HG03097 (cell line): ENCODE results near the gene KRT71.

Experiments used
- ATAC-seq: cut with Tn5 transposase; IDR thresholded peaks from one replicate; pipeline ENCODE4 v1.9.1; 2021; ENCODE audit not compliant: unreplicated experiment, low FRiP score

Gene KRT71

GRCh38 chr12:52540531-52540930 is 12.4 kb downstream of the KRT71 start:
- no peak for ATAC-seq

GRCh38 chr12:52539821-52540173 is 13.1 kb downstream of the KRT71 start:
- no peak for ATAC-seq

DNA sequence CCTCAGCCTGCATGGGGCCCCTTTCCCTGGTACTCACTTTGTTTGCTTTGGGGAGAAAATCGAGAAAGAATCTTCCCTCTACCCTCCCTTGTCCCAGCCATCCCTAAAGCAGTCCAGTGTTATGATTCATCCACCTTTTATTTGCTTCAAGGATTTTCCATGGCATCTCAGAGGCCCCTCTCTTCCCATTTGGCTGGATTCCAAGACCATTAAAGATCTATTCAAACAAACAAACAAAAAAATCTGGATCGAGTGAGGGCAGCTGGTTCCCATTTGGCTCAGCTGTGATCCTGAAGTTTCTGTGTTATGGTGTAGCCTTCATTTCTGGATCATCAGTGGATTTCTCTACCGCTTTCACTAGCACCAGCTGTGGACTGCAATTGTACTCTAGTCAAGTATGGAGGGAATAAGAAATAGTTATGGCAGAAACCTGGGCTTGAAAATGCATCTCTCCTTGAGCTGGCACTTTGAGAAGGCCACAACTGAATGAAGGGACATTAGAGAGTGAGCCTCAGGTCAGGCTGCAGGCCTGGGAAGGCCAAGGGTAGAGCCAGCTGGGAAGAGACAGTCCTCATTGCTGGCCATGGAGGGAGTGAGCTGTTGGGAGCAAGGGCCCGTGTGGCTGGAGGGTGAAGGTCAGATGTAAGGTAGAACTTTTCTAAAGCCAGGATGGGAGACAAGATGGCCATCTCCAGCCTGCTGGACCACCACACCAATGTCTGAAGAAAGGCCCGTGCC is 13.7 kb downstream of the KRT71 start:
- ATAC-seq, result no peak

GRCh38 chr12:52537101-52537500 is 15.8 kb downstream of the KRT71 start:
- ATAC-seq, result no peak

DNA sequence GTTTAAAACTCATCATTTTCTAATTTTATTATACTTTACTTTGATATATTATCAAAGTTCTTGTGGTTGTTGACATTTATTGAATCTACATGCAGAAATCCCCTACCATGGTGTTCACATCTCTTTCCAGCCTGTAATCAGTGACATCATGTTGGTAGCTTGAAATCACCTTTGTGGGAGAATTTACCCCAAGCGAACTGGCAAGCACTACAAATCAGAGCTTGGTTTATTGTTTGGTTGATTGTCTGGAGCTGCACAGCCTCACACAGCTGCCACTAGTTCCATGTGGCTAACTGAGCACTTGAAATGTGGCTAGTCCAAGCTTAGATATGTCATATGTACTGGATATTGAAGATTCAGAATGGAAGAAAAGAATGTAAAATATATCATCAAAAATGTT is 17.4 kb downstream of the KRT71 start:
- no peak for ATAC-seq

- no peak for ATAC-seq
Observed at GRCh38 chr12:52534482-52534881, 18.5 kb downstream of the KRT71 start.

- ATAC-seq, result no peak
Observed at GRCh38 chr12:52533686-52534470, 19.1 kb downstream of the KRT71 start.

GRCh38 chr12:52532636-52533035 is 20.3 kb downstream of the KRT71 start:
- no peak for ATAC-seq

GRCh38 chr12:52531566-52532300 is 21.2 kb downstream of the KRT71 start:
- no peak for ATAC-seq

DNA sequence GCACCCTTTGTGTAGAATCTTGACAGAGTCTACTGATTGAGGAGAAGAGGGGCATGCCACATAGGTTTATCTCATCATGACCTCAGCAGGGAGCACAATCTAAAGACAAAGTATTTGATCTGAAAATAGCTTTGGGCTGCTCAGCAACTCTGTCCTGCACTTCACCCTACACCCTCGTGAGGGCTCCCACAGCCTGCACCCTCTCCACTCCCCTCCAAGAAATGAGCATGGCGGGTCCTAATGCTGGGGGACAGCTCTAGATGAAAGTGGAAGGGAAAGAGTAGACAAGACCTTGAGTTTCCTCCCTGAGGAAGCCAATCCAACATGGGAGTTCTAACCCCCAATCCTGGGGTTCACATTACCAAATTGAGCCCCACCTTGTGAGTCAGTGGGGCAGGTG is 22.0 kb downstream of the KRT71 start:
- no peak for ATAC-seq

- ATAC-seq, result no peak
Observed at GRCh38 chr12:52530366-52530765, 22.6 kb downstream of the KRT71 start.

- ATAC-seq, result no peak
Observed at GRCh38 chr12:52529846-52530245, 23.1 kb downstream of the KRT71 start.

GRCh38 chr12:52529417-52529816 is 23.5 kb downstream of the KRT71 start:
- no peak for ATAC-seq

DNA sequence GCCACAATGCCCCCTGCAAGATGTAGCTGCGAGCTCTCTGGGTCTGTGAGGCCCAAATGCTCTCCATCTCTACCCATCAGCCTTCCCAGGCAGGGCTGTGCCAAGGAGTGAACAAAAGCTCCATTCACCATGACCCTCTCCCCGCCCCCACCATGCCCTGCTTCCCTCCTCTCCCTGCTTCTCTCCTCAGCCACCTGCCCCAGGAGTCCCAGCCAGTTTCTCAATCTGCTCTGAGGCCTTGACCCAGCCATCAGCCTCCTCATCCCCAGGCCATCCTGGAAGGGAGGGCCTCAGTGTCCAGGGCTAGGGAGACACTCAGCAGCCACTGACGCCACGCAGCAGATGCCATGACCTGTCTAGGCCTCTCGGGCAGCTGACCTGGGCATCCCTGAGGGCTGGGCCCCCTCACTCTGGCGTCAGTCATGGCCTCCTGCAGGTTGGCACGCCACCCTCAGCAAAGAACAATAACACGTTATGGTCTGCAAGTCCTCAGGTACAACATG is 24.3 kb downstream of the KRT71 start:
- ATAC-seq, result no peak

DNA sequence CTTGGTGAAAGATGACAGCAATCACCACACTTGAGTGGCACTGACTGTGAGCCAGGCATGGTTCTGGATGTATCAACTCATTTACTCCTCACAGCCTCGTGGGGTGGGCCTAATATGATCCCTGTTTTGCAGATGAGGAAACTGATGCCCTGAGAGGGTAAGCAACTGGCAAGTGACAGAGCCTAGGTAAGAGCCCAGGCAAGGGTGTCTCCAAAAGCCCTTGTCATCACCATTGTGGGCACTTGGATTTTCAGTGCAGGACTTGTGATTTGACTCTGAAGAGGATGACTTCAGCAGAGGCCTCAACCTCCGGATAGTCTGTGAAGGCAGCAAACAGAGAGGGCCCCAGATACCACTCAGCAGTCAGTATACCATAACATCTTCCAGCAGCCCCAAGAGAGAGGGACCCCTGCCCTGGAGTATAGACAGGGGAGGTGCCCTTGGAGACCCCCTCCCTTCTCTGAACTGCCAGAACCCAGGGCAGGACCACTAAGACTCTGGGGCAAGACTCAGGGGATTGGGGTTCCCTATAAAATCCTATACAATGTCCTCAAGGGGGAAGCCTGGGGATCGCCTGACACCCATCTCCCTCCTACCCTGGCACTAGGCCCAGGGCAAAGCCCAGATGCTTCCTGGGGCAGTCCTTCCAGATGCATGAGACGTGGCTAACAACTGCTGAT is 25.7 kb downstream of the KRT71 start:
- no peak for ATAC-seq

- no peak for ATAC-seq
Observed at GRCh38 chr12:52526511-52526951, 26.4 kb downstream of the KRT71 start.

DNA sequence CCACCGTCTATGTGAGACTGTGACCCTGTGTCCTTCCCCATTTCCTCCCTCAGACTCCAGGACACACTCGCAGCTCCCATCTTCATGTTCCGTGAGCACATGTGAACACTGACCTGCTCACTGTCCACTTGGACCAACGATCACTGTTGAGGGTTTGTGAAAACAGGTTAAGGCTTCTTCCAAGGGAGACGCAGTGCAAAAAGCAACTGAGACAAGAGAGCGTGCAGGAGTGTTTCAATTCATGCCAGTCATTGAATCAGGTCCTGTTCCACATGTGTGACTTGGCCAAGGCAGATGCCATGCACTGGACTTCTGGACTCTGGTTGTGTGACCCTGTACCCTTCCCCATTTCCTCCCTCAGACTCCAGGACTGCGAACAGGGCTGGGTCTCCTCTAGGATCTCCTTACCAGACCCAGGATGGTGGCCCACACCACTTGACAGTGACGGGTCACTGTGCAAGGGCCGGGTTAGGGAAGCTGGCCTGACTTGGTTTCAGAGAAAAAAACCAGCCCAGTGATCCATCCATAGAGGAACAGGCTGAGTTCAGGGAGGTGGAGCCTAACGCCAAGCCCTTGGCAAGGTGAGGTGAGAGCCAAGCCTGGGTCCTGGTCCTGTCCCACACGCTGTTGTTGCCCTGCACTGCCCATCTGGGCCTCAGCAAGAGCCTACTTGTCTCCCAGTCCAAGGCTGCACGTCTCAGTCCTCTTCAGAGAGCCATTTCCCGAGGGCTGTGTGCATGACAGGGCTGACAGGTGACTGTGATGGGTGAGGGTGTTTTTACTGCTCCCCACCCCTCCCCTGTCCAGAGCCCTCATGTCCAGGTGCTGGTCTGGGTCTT is 27.1 kb downstream of the KRT71 start:
- ATAC-seq, result no peak

- ATAC-seq, result no peak
Observed at GRCh38 chr12:52524898-52525591, 27.9 kb downstream of the KRT71 start.

DNA sequence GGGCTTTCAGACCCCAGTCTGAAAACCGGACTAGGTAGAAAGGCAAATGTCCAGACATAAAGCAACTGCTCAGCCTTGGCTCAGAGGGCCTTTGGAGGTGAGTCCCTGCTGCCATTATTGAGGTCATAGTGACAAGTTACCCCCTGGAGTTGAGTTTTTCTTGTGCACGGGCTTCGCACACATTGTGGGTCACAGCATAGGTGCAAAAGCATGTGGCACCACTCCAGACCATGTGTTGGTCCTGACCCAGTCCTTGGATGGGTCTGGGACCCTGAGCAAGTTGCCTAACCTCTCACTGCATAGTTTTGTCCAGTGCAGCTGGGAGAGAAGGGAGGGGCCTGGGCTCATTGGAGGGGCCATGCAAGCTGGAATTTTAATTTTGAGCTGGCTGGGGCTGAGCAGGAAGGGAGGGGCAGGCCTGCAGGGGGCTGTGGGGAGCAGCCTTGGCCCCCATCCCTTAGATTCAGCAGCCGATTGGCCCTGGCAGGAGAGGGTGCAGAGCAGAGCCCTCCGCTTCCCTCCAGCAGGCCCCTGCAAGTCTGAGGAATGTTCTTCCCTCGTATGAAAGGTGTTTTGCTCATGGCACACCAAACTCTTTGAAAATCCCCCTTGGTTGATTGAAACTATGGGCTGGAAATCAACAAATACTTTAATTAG is 28.6 kb downstream of the KRT71 start:
- ATAC-seq, result no peak
